IPS DF 6.9 (cell line): ENCODE measurements around the gene ROM1.
"Not testable (repeated sequence)": the region's sequence is repeated elsewhere in the genome, so short reads cannot be mapped to it uniquely, and the experiment has no call there.

ENCODE experiments used
- DNase-seq: peaks from one replicate; pipeline ENCODE4 v3.0.0-alpha.2; 2013; ENCODE audit warnings: low read depth, low spot score
- H3K27ac ChIP-seq: one replicate; pipeline ENCODE4 v1.5.1; 2013; ENCODE audit warnings: low read length, control low read depth
- H3K27me3 ChIP-seq: 2 replicates; pipeline ENCODE4 v1.6.1; 2013; ENCODE audit warnings: mild to moderate bottlenecking, low read length; ENCODE audit not compliant: control insufficient read depth, insufficient read depth
- H3K36me3 ChIP-seq: 2 replicates; pipeline ENCODE4 v1.6.1; 2013; ENCODE audit warnings: low read length; ENCODE audit not compliant: control insufficient read depth, insufficient read depth
- H3K4me1 ChIP-seq: 2 replicates; pipeline ENCODE4 v1.6.1; 2013; ENCODE audit warnings: low read length; ENCODE audit not compliant: control insufficient read depth, insufficient read depth
- H3K4me3 ChIP-seq: 2 replicates; pipeline ENCODE4 v1.5.1; 2013; ENCODE audit warnings: mild to moderate bottlenecking, low read length
- H3K9me3 ChIP-seq: 2 replicates; pipeline ENCODE4 v1.6.1; 2013; ENCODE audit warnings: low read length, inconsistent platforms; ENCODE audit not compliant: control insufficient read depth, insufficient read depth
- WGBS: extraction: QIAGEN DNeasy Blood & Tissue Kit; methylation state at CpG from one replicate; pipeline ENCODE4 v1.1.7; 2013; ENCODE audit warnings: mixed read lengths, missing lambda C conversion rate; ENCODE audit not compliant: insufficient read length, insufficient coverage; 5-methylcytosine and 5-hydroxymethylcytosine counted together

ROM1 gene, protein sequence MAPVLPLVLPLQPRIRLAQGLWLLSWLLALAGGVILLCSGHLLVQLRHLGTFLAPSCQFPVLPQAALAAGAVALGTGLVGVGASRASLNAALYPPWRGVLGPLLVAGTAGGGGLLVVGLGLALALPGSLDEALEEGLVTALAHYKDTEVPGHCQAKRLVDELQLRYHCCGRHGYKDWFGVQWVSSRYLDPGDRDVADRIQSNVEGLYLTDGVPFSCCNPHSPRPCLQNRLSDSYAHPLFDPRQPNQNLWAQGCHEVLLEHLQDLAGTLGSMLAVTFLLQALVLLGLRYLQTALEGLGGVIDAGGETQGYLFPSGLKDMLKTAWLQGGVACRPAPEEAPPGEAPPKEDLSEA

DNA sequence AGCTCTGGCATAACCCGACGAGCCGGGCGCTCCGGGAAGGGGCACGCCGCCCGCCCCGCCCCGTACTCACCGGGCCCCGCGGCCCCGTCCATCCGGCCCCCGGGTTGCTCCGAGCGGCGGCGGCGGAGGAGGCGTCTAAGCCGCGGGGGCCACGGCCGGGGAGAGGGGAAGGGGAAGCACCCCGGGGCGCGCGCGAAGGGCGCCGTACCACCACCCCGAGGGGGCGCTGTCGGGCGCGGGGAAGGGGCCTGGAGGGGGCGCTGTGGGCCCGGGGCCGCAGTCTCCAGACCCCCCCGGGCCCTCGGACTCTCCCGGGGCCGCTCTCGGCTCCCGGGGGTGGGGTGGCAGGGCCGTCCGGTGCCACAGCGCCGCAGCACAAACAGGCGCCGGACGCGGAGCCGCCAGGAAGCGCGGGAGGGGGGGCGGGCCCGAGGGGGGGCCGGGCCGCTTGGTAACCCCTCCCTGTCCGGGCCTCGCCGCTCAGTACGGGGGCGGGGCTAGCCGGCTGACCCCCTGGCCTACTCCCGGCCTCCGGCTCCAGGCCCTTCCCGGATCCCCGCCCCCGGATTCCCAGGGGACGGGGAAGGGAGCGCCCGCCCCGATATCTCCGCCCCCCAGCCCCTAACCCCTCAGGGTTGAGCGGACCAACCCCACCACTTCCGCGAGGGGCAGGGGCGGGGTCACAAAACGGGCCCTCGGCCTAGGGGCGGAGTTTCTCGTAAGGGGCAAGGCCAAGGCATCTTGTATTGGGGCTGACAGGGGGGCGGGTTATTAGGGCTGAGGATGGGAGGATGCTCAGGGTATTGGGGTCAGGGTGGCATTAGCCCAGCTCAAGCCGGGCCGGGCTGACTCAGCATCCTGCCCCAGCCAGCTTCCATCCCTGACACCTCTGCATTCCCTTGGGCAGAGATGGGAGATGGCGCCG is at the start of gene ROM1, which contains the start of gene EML3:
Gene ROM1 (plus strand): TSS at position 892 of the 925 bp plus-strand sequence. CDS start 25 bp downstream, at position 917.
Gene EML3 (minus strand): TSS at position 410 of the 925 bp plus-strand sequence. CDS start 318 bp downstream, at position 92.
- no peaks in the 10 kb centered on the region; the same call in 1 of the 2 replicates for H3K4me1 ChIP-seq
- H3K4me3 ChIP-seq, result peak within 1 kb of the TSS; percentile 66; the same call in 1 of the 2 replicates
- no CpG with 5 or more reads among the region's 91 CpGs for WGBS
- no peak for DNase-seq
- no peaks in the 10 kb centered on the region for H3K27me3 ChIP-seq
- H3K27ac ChIP-seq, result no peak within 1 kb of the TSS
- H3K9me3 ChIP-seq, result no peaks in the 10 kb centered on the region
- no peaks in the 10 kb centered on the region; the same call in 1 of the 2 replicates for H3K36me3 ChIP-seq

GRCh38 chr11:62565100-62565802 is 47.8 kb upstream of the ROM1 start:
- no peak overlapping the region for H3K27ac ChIP-seq
- peaks cover 27% of the 10 kb centered on the region; the same call in 1 of the 2 replicates for H3K36me3 ChIP-seq
- DNase-seq, result no peak
- H3K27me3 ChIP-seq, result no peaks in the 10 kb centered on the region
- no CpG with 5 or more reads among the region's 5 CpGs for WGBS
- 0 out of 2 replicates have a peak, but pooled peaks cover 1% of the 10 kb centered on the region for H3K4me1 ChIP-seq
- no peak overlapping the region for H3K4me3 ChIP-seq
- no peaks in the 10 kb centered on the region for H3K9me3 ChIP-seq

DNA sequence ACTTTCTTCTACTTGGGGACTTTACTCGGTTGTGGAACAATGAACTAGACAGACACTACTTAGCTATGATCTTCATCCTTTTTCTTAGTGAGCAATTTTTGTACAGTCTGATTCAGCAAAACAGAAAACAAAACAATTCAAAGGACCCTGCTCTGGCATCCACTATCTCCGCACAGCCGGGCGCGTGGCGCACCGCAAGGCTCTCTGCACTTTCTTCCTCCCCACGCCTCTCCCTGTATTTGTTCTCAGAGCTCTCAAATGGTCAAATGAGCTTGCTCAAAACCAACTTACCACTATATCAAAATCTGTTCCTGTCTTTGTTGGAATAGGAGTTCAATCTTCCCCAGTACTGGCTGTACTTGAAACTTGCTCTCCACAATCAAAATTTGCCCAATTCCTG is 46.8 kb upstream of the ROM1 start:
- no CpG with 5 or more reads among the region's 8 CpGs for WGBS
- peaks cover 34% of the 10 kb centered on the region; the same call in 1 of the 2 replicates for H3K36me3 ChIP-seq
- no peak overlapping the region for H3K27ac ChIP-seq
- H3K4me3 ChIP-seq, result no peak overlapping the region
- no peaks in the 10 kb centered on the region for H3K4me1 ChIP-seq
- H3K27me3 ChIP-seq, result no peaks in the 10 kb centered on the region
- H3K9me3 ChIP-seq, result no peaks in the 10 kb centered on the region
- no peak for DNase-seq

GRCh38 chr11:62567018-62567633 is 45.9 kb upstream of the ROM1 start:
- Histone ChIP-seq H3K27me3 (no peaks in the 10 kb centered on the region), H3K9me3 (no peaks in the 10 kb centered on the region), H3K27ac (no peak overlapping the region), H3K4me1 (no peaks in the 10 kb centered on the region), H3K36me3 (peaks cover 39% of the 10 kb centered on the region; the same call in 1 of the 2 replicates), H3K4me3 (no peak overlapping the region)
- DNase-seq, result no peak
- WGBS, result no CpG with 5 or more reads among the region's 8 CpGs

DNA sequence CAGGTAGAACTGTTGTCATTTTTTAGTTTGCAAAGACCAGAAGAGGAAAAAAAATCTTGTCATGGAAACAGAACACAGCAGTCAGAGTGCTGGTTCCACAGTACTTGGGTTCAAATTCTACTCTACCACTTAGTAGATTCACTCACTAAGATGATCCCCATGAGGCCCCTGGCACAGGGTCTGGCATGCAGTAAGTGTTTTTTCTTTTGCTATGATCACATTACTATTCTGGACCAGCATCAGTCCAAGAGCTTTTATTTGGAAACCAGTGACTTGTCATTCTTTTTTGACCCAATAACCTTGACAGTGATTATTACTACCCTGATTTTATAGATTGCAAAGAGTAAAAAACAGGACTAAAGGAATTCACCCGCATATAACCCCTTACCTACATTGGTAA is 43.4 kb upstream of the ROM1 start:
- no peaks in the 10 kb centered on the region for H3K27me3 ChIP-seq
- H3K27ac ChIP-seq, result no peak overlapping the region
- H3K9me3 ChIP-seq, result no peaks in the 10 kb centered on the region
- H3K36me3 ChIP-seq, result peaks cover 39% of the 10 kb centered on the region; the same call in 1 of the 2 replicates
- no CpG with 5 or more reads among the region's 1 CpG for WGBS
- no peak overlapping the region for H3K4me3 ChIP-seq
- no peaks in the 10 kb centered on the region for H3K4me1 ChIP-seq
- DNase-seq, result no peak

- H3K9me3 ChIP-seq, H3K27me3 ChIP-seq, H3K4me1 ChIP-seq, H3K4me3 ChIP-seq, DNase-seq, H3K27ac ChIP-seq: not testable (repeated sequence)
- peaks cover 39% of the 10 kb centered on the region for H3K36me3 ChIP-seq
- no CpG with 5 or more reads among the region's 5 CpGs for WGBS
Measured at GRCh38 chr11:62570903-62571302, 42.2 kb upstream of the ROM1 start.

- not testable (repeated sequence) for DNase-seq, H3K27ac ChIP-seq, H3K9me3 ChIP-seq, H3K4me1 ChIP-seq, H3K27me3 ChIP-seq, H3K4me3 ChIP-seq
- peaks cover 40% of the 10 kb centered on the region for H3K36me3 ChIP-seq
- 100% methylated on average over 1 of the region's 5 CpGs for WGBS
Measured at GRCh38 chr11:62571493-62571892, 41.6 kb upstream of the ROM1 start.

- Histone ChIP-seq H3K36me3 (peaks cover 34% of the 10 kb centered on the region), H3K27ac (no peak overlapping the region), H3K9me3 (no peaks in the 10 kb centered on the region), H3K4me1 (peaks cover 2% of the 10 kb centered on the region; the same call in 1 of the 2 replicates), H3K27me3 (no peaks in the 10 kb centered on the region), H3K4me3 (peak overlapping the region; percentile 94; the same call in 1 of the 2 replicates)
- 100% methylated on average over 1 of the region's 12 CpGs for WGBS
- DNase-seq, result no peak
Measured at GRCh38 chr11:62572431-62572830, 40.6 kb upstream of the ROM1 start.

DNA sequence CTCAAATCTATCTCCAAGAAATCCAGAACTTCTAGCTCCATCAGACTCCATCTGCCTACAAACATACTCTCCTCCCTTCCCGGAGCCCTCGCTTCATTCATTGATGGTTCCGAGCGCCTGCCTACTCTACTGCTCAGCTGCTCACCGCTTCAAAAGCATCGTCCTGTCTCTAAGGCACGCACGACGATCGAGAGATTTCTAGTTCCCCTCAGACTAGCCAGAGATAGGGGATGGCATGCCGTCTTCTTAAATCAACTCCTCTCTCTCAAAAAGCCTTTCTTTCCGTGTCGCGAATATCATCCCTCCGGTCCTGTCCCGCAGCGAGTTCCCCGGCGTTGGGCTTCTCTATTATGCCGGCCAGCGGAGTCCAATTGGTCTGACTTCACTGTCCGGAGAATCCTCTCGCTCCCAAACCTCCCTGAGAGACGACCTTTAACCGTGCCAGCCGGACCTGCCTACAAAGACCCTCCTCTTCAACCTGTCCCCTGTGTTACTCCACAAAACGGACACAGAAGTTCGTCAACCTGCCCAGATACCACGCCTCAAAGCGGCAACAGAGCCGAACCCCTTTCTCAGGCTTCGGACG is 40.0 kb upstream of the ROM1 start:
- no CpG with 5 or more reads among the region's 33 CpGs for WGBS
- Histone ChIP-seq H3K9me3 (no peaks in the 10 kb centered on the region), H3K27me3 (no peaks in the 10 kb centered on the region), H3K4me3 (peak overlapping the region; percentile 94), H3K36me3 (peaks cover 34% of the 10 kb centered on the region), H3K4me1 (peaks cover 2% of the 10 kb centered on the region; the same call in 1 of the 2 replicates), H3K27ac (no peak overlapping the region)
- DNase-seq, result no peak
